Esophagus muscularis mucosa (tissue), 4 donors: Measurements from ENCODE around the gene SLC4A4.

Experiments
- CTCF ChIP-seq, 3 experiments: fragments of 200-600 bp in 2 of 3; fragments of 450-650 bp in 1 of 3; sonication (generic) in 2 of 3; IDR thresholded peaks; one replicate each; pipeline ENCODE4 v1.5.1; 2017 to 2019; ENCODE audit warnings: antibody characterized with exemption in 3 of 3, mild to moderate bottlenecking in 2 of 3, moderate library complexity in 1 of 3
- EP300 ChIP-seq: sonication (generic); formaldehyde crosslinking; IDR thresholded peaks from one replicate; pipeline ENCODE4 v1.6.1; 2017; ENCODE audit warnings: antibody characterized with exemption
- POLR2A ChIP-seq: fragments of 450-650 bp; IDR thresholded peaks from one replicate; pipeline ENCODE4 v1.6.1; 2017; ENCODE audit warnings: antibody characterized with exemption, moderate library complexity, mild to moderate bottlenecking, low read depth

GRCh38 chr4:71554025-71554424, 215.2 kb downstream of the SLC4A4 start:
- no peak for TF ChIP-seq CTCF (IDR thresholded peaks at IDR 0.05)
- no peak for TF ChIP-seq EP300
- TF ChIP-seq POLR2A: no peak
